ENCODE measurements around the gene GLIPR1L2. TPM values are rescaled to one million over a fixed set of nuclear protein-coding genes. Genes with fewer than 3 reads are reported as not detected.

Gene GLIPR1L2
- 4.1 and 10.5 TPM in 2 replicates for polyA plus RNA-seq

GRCh38 chr12:75390899-75391538 lies at the start of gene GLIPR1L2:
Gene GLIPR1L2 (plus strand): TSS chr12:75391089. CDS start chr12:75391117, 28 bp downstream.

GRCh38 chr12:75480469-75480949 lies 89.6 kb downstream of the GLIPR1L2 start, which contains the start of gene GLIPR1:
Gene GLIPR1 (plus strand): TSS chr12:75480755. CDS start chr12:75480881, 126 bp downstream.

Other genes with a start within 250 kb of the GLIPR1L2 start
- 8.1 TPM in 1 of 2 replicates, not detected in the other for gene KCNC2, start 181.2 kb upstream of the GLIPR1L2 start, polyA plus RNA-seq
- gene CAPS2, start 60.8 kb upstream of the GLIPR1L2 start, polyA plus RNA-seq, result 1.5 and 3.3 TPM in 2 replicates
- 3.4 and 4.4 TPM in 2 replicates for gene GLIPR1L1, start 56.4 kb upstream of the GLIPR1L2 start, polyA plus RNA-seq
- 6.4 and 7.7 TPM in 2 replicates for gene GLIPR1, start 89.7 kb downstream of the GLIPR1L2 start, polyA plus RNA-seq
- 49.0 and 52.3 TPM in 2 replicates for gene KRR1, start 120.5 kb downstream of the GLIPR1L2 start, polyA plus RNA-seq